Measurements from ENCODE around the gene PAM16.

Gene PAM16

DNA sequence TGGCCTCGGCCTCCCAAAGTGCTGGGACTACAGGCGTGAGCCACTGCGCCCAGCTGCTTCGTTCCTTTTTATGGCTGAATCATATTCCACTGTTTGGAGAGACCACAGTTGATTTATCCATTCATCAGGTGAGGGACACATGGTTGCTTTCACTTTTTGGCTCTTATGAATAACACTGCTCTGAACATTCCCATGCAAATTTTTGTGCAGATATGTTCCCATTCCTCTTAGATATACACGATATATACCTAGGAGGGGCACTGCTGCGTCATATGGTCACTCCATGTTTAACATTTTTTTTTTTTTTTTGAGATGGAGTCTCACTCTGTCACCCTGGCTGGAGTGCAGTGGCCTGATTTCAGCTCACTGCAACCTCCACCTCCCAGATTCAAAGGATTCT lies 49.2 kb downstream of the PAM16 start:
- peaks cover 24% of the 10 kb centered on the region for H3K4me1 ChIP-seq (ENCODE audit: insufficient read depth, low read length)
- no peaks in the 10 kb centered on the region for H3K9me3 ChIP-seq (ENCODE audit: low read length)
- no peak overlapping the region for H2AFZ ChIP-seq (ENCODE audit: low read depth, low read length)
- H3K27me3 ChIP-seq (ENCODE audit: insufficient read depth, low read length) = no peaks in the 10 kb centered on the region
- no peak overlapping the region for H3K4me3 ChIP-seq (ENCODE audit: low read length)
- no peaks in the 10 kb centered on the region for H3K36me3 ChIP-seq (ENCODE audit: insufficient read depth, low read length)

DNA sequence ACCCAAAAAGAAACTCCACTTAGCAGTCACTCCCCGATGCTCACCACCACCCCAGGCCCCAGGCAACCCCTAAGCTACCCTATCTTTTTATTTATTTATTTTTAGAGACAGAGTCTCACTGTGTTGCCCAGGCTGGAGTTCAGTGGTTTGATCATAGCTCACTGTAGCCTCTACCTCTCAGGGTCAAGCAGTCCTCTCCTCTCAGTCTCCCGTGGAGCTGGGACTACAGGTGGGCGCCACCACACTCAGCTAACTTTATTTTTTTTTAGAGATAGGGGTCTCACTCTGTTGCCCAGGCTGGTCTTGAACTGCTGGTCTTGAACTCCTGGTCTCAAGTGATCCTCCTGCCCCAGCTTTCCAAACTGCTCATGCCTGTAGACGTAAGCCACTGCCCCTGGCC lies 49.9 kb downstream of the PAM16 start:
- Histone ChIP-seq H3K36me3 (ENCODE audit: insufficient read depth, low read length) (no peaks in the 10 kb centered on the region), H3K27me3 (ENCODE audit: insufficient read depth, low read length) (no peaks in the 10 kb centered on the region), H3K4me1 (ENCODE audit: insufficient read depth, low read length) (peaks cover 16% of the 10 kb centered on the region), H3K4me3 (ENCODE audit: low read length) (no peak overlapping the region), H3K9me3 (ENCODE audit: low read length) (no peaks in the 10 kb centered on the region), H2AFZ (ENCODE audit: low read depth, low read length) (no peak overlapping the region)

DNA sequence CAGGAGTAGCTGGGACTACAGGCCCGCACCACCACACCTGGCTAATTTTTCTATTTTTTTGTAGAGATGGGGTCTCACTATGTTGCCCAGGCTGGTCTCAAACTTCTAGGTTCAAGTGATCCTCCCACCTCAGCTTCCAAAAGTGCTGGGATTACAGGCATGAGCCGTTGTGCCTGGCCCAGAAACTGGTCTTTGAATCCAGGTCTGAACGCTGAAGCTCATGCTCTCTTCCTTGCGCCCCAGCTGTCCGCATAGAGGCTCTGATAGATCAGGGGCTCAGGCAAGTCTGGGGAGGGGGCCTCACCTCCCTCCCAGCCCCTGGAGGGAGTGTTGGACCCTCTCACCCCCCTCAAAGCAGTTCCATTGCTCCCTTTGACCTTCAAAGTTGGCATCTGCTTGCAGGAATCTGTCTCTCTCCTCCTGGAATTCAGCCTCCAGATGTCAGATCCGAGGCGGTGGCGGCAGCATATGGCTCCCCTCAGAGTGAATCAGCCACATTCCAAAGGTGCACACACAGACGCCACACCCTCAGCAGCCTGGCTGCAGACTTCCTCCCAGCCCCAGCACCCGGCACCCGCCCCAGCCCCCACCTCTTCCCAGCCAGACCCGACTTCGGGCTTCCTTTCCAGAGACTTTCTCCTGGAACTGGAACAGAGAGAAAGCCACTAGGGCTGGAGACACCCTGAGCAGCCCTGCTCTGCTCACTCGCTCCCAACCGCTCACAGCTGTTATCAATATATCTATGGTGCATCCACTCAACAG lies 52.2 kb downstream of the PAM16 start:
- Histone ChIP-seq H2AFZ (ENCODE audit: low read depth, low read length) (no peak overlapping the region), H3K36me3 (ENCODE audit: insufficient read depth, low read length) (no peaks in the 10 kb centered on the region), H3K27me3 (ENCODE audit: insufficient read depth, low read length) (no peaks in the 10 kb centered on the region), H3K9me3 (ENCODE audit: low read length) (no peaks in the 10 kb centered on the region), H3K4me3 (ENCODE audit: low read length) (no peak overlapping the region), H3K4me1 (ENCODE audit: insufficient read depth, low read length) (peaks cover 13% of the 10 kb centered on the region)

DNA sequence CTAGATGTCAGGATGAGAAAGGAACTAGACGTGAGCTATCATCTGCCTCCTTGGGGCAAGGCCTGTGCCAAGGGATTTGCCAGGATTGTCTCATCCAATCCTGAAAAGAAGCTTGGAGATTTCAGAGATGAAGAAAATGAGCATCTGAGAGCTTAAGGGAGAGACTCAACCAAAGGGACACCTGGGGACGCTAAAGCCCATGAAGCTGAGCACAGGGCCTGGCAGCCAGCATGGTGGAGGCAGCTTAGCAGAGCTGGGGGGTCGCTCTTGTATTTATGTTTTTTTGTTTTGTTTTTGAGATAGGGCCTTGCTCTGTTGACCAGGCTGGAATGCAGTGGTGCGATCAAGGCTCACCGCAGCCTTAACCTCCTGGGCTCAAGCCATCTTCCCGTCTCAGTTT lies 53.6 kb downstream of the PAM16 start:
- Histone ChIP-seq H3K4me1 (ENCODE audit: insufficient read depth, low read length) (peaks cover 18% of the 10 kb centered on the region), H3K9me3 (ENCODE audit: low read length) (no peaks in the 10 kb centered on the region), H3K36me3 (ENCODE audit: insufficient read depth, low read length) (no peaks in the 10 kb centered on the region), H3K27me3 (ENCODE audit: insufficient read depth, low read length) (no peaks in the 10 kb centered on the region), H2AFZ (ENCODE audit: low read depth, low read length) (no peak overlapping the region), H3K4me3 (ENCODE audit: low read length) (no peak overlapping the region)

DNA sequence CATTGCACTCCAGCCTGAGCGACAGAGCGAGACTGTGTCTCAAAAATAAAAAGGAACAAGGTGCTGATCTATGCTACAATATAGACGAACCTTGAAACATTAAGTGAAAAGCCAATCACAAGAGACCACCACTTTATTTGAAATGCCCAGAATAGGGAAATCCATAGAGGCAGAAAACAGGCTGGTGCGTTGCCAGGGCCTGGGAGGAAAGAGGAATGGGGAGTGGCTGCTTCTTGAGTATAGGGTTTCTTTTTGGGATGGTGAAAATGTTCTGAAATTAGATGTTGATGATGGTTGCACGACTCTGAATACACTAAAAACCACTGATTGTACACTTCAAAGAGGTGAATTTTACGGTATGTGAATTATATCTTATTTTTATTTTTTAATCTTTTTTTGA lies 55.5 kb downstream of the PAM16 start:
- Histone ChIP-seq H3K27me3 (ENCODE audit: insufficient read depth, low read length) (no peaks in the 10 kb centered on the region), H3K4me3 (ENCODE audit: low read length) (no peak overlapping the region), H3K36me3 (ENCODE audit: insufficient read depth, low read length) (no peaks in the 10 kb centered on the region), H2AFZ (ENCODE audit: low read depth, low read length) (no peak overlapping the region), H3K9me3 (ENCODE audit: low read length) (no peaks in the 10 kb centered on the region), H3K4me1 (ENCODE audit: insufficient read depth, low read length) (peaks cover 18% of the 10 kb centered on the region)

DNA sequence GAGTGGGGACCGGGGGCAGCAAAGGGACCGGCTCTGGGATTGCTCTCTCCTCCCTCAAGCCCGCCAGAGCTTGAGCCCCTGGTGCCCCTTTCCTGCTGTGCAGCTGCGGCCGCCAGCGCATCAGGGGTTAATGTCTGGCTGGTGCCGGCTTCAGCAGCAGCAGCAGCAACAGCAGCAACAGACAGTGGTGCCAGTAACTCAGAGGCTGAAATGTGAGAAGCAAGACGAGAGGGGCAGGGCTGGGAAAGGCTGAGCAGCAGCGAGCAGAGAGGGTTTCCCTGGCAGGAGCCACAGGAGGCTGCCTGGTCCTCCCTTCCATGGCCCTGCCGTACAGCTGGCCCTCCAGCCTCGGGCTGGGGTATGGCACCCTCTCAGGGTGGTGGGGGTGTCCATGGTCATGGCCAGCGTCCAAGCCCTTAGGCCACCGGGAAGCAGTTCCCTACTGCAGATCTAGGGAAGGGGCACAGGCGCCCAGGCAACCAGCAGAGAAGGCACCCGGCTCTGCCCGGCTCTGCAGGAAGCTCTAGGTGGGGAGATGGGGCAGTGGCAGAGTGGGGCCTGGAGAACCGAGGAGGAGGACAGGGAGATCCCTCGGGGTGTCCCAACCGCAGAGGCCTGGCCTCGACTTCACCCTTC lies 57.2 kb downstream of the PAM16 start:
- Histone ChIP-seq H3K9me3 (ENCODE audit: low read length) (no peaks in the 10 kb centered on the region), H3K4me1 (ENCODE audit: insufficient read depth, low read length) (peaks cover 16% of the 10 kb centered on the region), H2AFZ (ENCODE audit: low read depth, low read length) (peak overlapping the region; percentile 60), H3K27me3 (ENCODE audit: insufficient read depth, low read length) (no peaks in the 10 kb centered on the region), H3K36me3 (ENCODE audit: insufficient read depth, low read length) (no peaks in the 10 kb centered on the region), H3K4me3 (ENCODE audit: low read length) (peak overlapping the region; percentile 37)

DNA sequence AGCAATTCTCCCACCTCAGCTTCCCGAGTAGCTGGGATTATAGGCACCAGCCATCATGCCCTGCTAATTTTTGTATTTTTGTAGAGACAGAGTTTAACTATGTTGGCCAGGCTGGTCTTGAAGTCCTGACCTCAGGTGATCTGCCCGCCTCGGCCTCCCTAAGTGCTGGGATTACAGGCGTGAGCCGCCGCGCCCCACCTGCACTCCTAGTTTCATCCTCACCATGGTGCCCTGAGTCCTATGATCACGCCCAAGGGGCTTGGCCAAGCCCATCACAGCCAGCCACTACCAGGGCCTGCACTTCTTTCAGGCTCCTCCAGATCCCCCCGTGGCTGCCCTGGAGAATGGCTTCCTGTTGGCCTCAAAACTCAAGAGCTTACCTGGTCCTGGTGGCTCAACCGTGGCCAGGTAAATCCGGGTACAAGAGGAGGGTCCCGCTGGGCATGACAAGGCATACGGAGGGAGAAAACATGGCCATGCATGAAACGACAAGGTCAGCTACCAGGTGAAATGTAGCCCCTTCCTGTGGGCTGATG lies 57.9 kb downstream of the PAM16 start:
- no peaks in the 10 kb centered on the region for H3K36me3 ChIP-seq (ENCODE audit: insufficient read depth, low read length)
- H3K27me3 ChIP-seq (ENCODE audit: insufficient read depth, low read length) = no peaks in the 10 kb centered on the region
- H3K4me3 ChIP-seq (ENCODE audit: low read length) = peak overlapping the region; percentile 37
- peaks cover 15% of the 10 kb centered on the region for H3K4me1 ChIP-seq (ENCODE audit: insufficient read depth, low read length)
- H2AFZ ChIP-seq (ENCODE audit: low read depth, low read length) = peak overlapping the region; percentile 60
- no peaks in the 10 kb centered on the region for H3K9me3 ChIP-seq (ENCODE audit: low read length)

DNA sequence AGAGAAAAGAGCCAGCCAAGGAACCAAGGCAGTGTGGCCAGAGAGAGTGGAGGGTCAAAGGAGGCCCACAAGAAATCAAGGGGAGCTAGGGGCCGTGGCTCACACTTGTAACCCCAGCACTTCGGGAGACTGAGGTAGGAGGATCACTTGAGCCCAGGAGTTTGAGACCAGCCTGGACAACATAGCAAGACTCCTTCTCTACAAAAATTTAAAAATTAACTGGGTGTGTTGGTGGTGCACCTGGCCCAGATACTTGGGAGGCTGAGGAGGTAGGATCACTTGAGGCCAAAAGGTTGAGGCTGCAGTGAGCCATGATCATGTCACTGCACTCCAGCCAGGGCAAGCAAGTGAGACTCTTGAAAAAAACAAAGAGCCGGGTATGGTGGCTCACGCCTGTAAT lies 59.4 kb downstream of the PAM16 start:
- H3K4me3 ChIP-seq (ENCODE audit: low read length) = no peak overlapping the region
- H2AFZ ChIP-seq (ENCODE audit: low read depth, low read length) = no peak overlapping the region
- H3K36me3 ChIP-seq (ENCODE audit: insufficient read depth, low read length) = no peaks in the 10 kb centered on the region
- H3K9me3 ChIP-seq (ENCODE audit: low read length) = no peaks in the 10 kb centered on the region
- H3K27me3 ChIP-seq (ENCODE audit: insufficient read depth, low read length) = no peaks in the 10 kb centered on the region
- peaks cover 11% of the 10 kb centered on the region for H3K4me1 ChIP-seq (ENCODE audit: insufficient read depth, low read length)
